Natural killer cell (primary cell): Measurements from ENCODE around the gene CCL21. TPM values are rescaled to one million over a fixed set of nuclear protein-coding genes. Genes with fewer than 3 reads are reported as not detected.
A peak's percentile ranks its signal among the peaks of the same experiment; 100 is the strongest.

ENCODE experiments used
- ATAC-seq, 3 donors: fragments of 150-1000 bp in 2 of 3; fragments of 200-7000 bp in 1 of 3; cut with Tn5 transposase; 1 replicate in 1 of 3; 2 replicates in 2 of 3; pipeline ENCODE4 v1.10.0; 2021; ENCODE audit warnings: mild to moderate bottlenecking in 2 of 3, moderate library complexity in 2 of 3
- DNase-seq, 2 donors: peaks; one replicate each; pipeline versions ENCODE4 v3.0.0 to v3.0.0-alpha.2; 2013 to 2021; ENCODE audit warnings: mixed read lengths in 1 of 2
- H3K27ac ChIP-seq: one replicate; pipeline ENCODE4 v1.5.1; 2013; ENCODE audit warnings: mild to moderate bottlenecking, low read length
- H3K27me3 ChIP-seq: one replicate; pipeline ENCODE4 v1.6.1; 2013; ENCODE audit warnings: low read length; ENCODE audit not compliant: control insufficient read depth, insufficient read depth
- H3K36me3 ChIP-seq: one replicate; pipeline ENCODE4 v1.6.1; 2013; ENCODE audit warnings: low read length; ENCODE audit not compliant: control insufficient read depth, insufficient read depth
- H3K4me1 ChIP-seq: one replicate; pipeline ENCODE4 v1.6.1; 2013; ENCODE audit warnings: low read length; ENCODE audit not compliant: control insufficient read depth, insufficient read depth
- H3K4me3 ChIP-seq: one replicate; pipeline ENCODE4 v1.5.1; 2013; ENCODE audit warnings: low read length
- H3K9me3 ChIP-seq: one replicate; pipeline ENCODE4 v1.6.1; 2013; ENCODE audit warnings: low read length; ENCODE audit not compliant: control insufficient read depth, insufficient read depth
- H3K27ac Mint-ChIP-seq, 2 donors: one replicate each; pipeline ENCODE4 v1.8.0; 2022; ENCODE audit warnings: mild to moderate bottlenecking in 2 of 2, mixed read lengths in 2 of 2, moderate library complexity in 1 of 2
- H3K27me3 Mint-ChIP-seq, 2 donors: one replicate each; pipeline ENCODE4 v1.8.0; 2022; ENCODE audit warnings: low read depth in 2 of 2, mixed read lengths in 2 of 2
- H3K36me3 Mint-ChIP-seq: one replicate; pipeline ENCODE4 v1.8.0; 2022; ENCODE audit warnings: mixed read lengths
- H3K4me1 Mint-ChIP-seq, 2 donors: one replicate each; pipeline ENCODE4 v1.8.0; 2022; ENCODE audit warnings: mixed read lengths in 2 of 2
- H3K4me3 Mint-ChIP-seq: one replicate; pipeline ENCODE4 v1.8.0; 2022; ENCODE audit warnings: mild to moderate bottlenecking, moderate library complexity, mixed read lengths
- H3K9me3 Mint-ChIP-seq, 2 donors: one replicate each; pipeline ENCODE4 v1.8.0; 2022; ENCODE audit warnings: mixed read lengths in 2 of 2
- WGBS: methylation state at CpG from one replicate; pipeline ENCODE4 v1.1.7; 2013; ENCODE audit warnings: missing lambda C conversion rate; ENCODE audit not compliant: insufficient coverage; 5-methylcytosine and 5-hydroxymethylcytosine counted together
- intact Hi-C: fragments of 100-400 bp; cut with micrococcal nuclease; formaldehyde crosslinking; loops from one replicate; pipeline ENCODE4 v1.14.2; 2022
- total RNA-seq, 4 donors: library from RNA; stranded (reverse); fragments of 120-200 nt in 1 of 4; gene quantifications; one replicate each; pipeline versions ENCODE4 v1.2.3 to v1.2.4, GENCODE V29; 2013 to 2022
- TF ChIP-seq, protein P1 (sequence below): fragments of 200-600 bp; IDR thresholded peaks from one replicate; pipeline ENCODE4 v1.8.0; 2022; ENCODE audit warnings: antibody characterized with exemption

CCL21 gene
- total RNA-seq, 3 donors from 2014 or later (not counting 1 experiment from before 2014, with no cell fraction given) = not detected

DNA sequence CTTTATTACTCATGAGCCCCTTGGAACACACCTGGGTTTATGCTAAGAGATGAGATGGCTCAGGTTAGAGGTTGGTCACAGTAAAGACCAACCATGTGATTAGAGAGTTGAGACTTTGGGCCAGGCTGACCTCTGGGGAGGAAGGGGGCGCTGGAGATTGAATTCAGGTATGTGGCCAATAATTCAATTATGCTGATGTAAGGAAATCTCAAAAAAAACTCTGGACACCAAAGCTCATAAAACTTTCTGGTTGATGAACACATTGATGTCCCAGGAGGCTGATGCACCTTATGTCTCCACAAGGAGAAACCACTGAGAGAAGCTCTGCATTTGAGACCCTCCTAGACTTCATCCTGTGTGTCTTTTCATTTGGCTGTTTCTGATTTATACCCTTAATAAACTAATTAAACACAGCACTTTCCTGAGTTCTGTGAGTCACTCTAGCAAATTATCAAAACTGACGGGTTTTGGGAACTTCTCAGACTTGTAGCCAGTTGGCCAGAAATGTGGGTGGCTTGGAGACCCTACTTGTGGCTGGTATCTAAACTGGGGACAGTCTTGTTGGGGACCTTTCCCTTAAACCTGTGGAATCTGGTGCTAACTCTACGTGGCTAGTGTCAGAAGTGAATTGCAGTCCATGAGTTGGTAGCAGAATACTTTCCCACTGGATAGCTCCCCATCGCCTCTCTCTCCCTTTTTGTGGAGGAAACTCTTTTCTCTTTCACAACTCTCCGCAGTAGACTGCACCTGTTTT, 40.0 kb downstream of the CCL21 start:
- Mint-ChIP-seq H3K4me3 (no peak overlapping the region), H3K36me3 (no peaks in the 10 kb centered on the region), H3K27me3 (no peaks in the 10 kb centered on the region), H3K27ac (no peak overlapping the region), H3K9me3 (no peaks in the 10 kb centered on the region), H3K4me1 (peaks cover under 1 to 10% of the 10 kb centered on the region in 2 donors)
- no peak overlapping the region for H3K27ac ChIP-seq
- ATAC-seq = no peak
- H3K9me3 ChIP-seq = no peaks in the 10 kb centered on the region
- H3K36me3 ChIP-seq = no peaks in the 10 kb centered on the region
- TF ChIP-seq, protein P1, sequence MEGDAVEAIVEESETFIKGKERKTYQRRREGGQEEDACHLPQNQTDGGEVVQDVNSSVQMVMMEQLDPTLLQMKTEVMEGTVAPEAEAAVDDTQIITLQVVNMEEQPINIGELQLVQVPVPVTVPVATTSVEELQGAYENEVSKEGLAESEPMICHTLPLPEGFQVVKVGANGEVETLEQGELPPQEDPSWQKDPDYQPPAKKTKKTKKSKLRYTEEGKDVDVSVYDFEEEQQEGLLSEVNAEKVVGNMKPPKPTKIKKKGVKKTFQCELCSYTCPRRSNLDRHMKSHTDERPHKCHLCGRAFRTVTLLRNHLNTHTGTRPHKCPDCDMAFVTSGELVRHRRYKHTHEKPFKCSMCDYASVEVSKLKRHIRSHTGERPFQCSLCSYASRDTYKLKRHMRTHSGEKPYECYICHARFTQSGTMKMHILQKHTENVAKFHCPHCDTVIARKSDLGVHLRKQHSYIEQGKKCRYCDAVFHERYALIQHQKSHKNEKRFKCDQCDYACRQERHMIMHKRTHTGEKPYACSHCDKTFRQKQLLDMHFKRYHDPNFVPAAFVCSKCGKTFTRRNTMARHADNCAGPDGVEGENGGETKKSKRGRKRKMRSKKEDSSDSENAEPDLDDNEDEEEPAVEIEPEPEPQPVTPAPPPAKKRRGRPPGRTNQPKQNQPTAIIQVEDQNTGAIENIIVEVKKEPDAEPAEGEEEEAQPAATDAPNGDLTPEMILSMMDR = no peak
- DNase-seq = no peak
- H3K4me1 ChIP-seq = peaks cover 12% of the 10 kb centered on the region
- H3K27me3 ChIP-seq = no peaks in the 10 kb centered on the region
- intact Hi-C loops = no loop called here
- 90% methylated on average over 4 of the region's 5 CpGs for WGBS
- H3K4me3 ChIP-seq = no peak overlapping the region

DNA sequence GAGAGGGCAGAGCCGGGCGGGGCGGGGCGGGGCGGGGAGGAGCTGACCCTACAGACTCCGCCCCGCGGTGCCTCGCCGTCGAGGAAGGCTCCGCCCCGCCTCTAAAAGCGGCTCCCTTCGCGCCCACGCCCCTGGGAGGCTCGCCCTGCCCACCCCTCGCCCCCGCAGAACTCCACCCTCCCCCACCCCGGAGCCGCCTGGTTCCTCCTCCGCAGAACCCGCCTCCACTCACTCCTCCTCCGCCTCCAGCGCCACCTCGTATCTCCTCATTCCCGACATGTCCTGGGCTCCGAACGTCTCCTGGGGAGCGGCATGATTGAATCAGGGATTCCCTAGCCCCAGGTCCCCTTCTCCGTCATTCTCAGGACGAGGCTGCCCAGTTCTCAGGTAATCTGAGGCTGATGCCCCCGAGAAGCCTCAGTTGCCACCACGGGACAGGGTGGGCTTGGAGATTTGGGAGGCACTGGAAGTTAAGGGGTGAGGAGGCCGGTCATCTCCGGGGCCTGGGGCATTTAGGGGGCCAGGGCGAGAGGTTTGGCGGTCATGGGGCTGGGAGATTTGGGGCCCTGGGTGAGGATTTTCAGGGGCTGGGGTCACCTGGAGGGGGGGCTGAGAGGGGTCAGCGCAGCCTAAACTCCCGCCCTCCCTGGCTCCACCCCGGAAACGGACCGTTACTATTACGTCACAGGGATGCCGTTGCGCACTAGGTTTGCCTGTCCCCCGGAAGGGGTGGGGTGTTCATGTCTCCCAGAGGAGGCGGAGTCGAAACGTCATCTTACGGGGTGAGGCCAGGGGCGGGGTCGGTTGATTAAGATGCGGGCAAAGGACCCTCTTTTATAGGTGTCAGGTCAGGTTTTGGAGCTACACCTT, 44.3 kb downstream of the CCL21 start:
- H3K4me1 ChIP-seq = peaks cover 24% of the 10 kb centered on the region
- H3K4me3 Mint-ChIP-seq = peak overlapping the region; percentile 90
- peaks cover 11 to 26% of the 10 kb centered on the region in 2 donors for H3K4me1 Mint-ChIP-seq

DNA sequence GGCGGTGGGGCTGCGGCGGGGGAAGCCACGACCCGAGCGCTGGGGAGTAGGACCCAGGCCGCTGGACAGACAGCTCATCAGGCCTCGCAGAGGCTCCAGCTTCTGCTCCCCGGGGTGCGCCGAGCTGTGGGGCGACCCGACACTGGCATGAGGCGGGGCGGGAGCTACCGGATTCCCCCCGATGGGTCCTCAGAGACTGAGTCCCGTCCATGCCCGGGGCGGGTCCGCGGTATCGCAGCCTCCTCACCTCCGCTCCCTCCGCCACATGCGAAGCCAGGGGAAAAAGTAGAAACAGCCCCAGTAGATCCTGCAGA, 44.9 kb downstream of the CCL21 start:
- 2% methylated on average over 26 of the region's 26 CpGs for WGBS
- Histone ChIP-seq H3K36me3 (peaks cover 3% of the 10 kb centered on the region), H3K27me3 (no peaks in the 10 kb centered on the region), H3K4me1 (peaks cover 24% of the 10 kb centered on the region), H3K27ac (peak overlapping the region; percentile 7), H3K9me3 (no peaks in the 10 kb centered on the region), H3K4me3 (peak overlapping the region; percentile 54)
- H3K4me3 Mint-ChIP-seq = peak overlapping the region; percentile 90
- H3K9me3 Mint-ChIP-seq = no peaks in the 10 kb centered on the region
- peak overlapping the region; percentile 86 to 92 for H3K27ac Mint-ChIP-seq
- no peaks in the 10 kb centered on the region for H3K36me3 Mint-ChIP-seq
- DNase-seq (no peak), ATAC-seq (peak in 2 of 3 donors; percentile 0 to 2)
- no peaks in the 10 kb centered on the region for H3K27me3 Mint-ChIP-seq
- intact Hi-C loops = loop anchor here (2.0 kb wide), 2 partner anchors 28 to 206 kb away; partner anchors contain the start of genes DNAI1, FAM219A and SIGMAR1
- TF ChIP-seq, protein P1 = no peak
- peaks cover 11 to 26% of the 10 kb centered on the region in 2 donors for H3K4me1 Mint-ChIP-seq

More for the DNA sequence above, 44.3 kb downstream of the CCL21 start:
- no peaks in the 10 kb centered on the region for H3K9me3 Mint-ChIP-seq
- TF ChIP-seq, protein P1 = no peak
- H3K27ac ChIP-seq = peak overlapping the region; percentile 96
- ATAC-seq (peak; percentile 85 to 93 (median 86)), DNase-seq (peak; percentile 82 to 97)
- peaks cover 3% of the 10 kb centered on the region for H3K36me3 ChIP-seq
- H3K36me3 Mint-ChIP-seq = no peaks in the 10 kb centered on the region
- intact Hi-C loops = loop anchor here (2.0 kb wide), 2 partner anchors 29 to 207 kb away; partner anchors contain the start of genes DNAI1, FAM219A and SIGMAR1
- H3K27me3 Mint-ChIP-seq = no peaks in the 10 kb centered on the region
- H3K9me3 ChIP-seq = no peaks in the 10 kb centered on the region
- no peaks in the 10 kb centered on the region for H3K27me3 ChIP-seq
- H3K27ac Mint-ChIP-seq = peak overlapping the region; percentile 86 to 92
- peak overlapping the region; percentile 70 for H3K4me3 ChIP-seq
- WGBS = 6% methylated on average over 53 of the region's 55 CpGs
